AG04450 (cell line): ENCODE data around the gene RAB7A. TPM values are rescaled to one million over a fixed set of nuclear protein-coding genes. Genes with fewer than 3 reads are reported as not detected.

Source experiments
- CTCF ChIA-PET: fragments of 300-600, 350-600 bp; formaldehyde crosslinking; extraction: SDS; loops from one replicate; lab custom pipeline; 2022; ENCODE audit warnings: antibody characterized with exemption, inconsistent platforms; lab: Charles Lee
- POLR2A ChIA-PET: fragments of 350-600 bp; formaldehyde crosslinking; extraction: SDS; loops from one replicate; lab custom pipeline; 2021; ENCODE audit warnings: antibody characterized with exemption, inconsistent platforms; lab: Yijun Ruan, JAX
- DNase-seq: peaks from one replicate; pipeline ENCODE4 v3.0.0-alpha.2; 2011; ENCODE audit warnings: low read depth, low spot score
- H3K27ac ChIP-seq: one replicate; pipeline ENCODE4 v1.5.1; 2012; ENCODE audit warnings: low read depth, low read length, control low read depth
- H3K27me3 ChIP-seq: one replicate; pipeline ENCODE4 v1.6.0; 2012; ENCODE audit warnings: low read length; ENCODE audit not compliant: control insufficient read depth, insufficient read depth
- H3K4me3 ChIP-seq: 2 replicates; pipeline ENCODE4 v1.5.1; 2011; ENCODE audit warnings: mild to moderate bottlenecking, low read depth, low read length, control low read depth
- H3K9me3 ChIP-seq: 2 replicates; pipeline ENCODE4 v1.5.1; 2012; ENCODE audit warnings: low read length; ENCODE audit not compliant: control insufficient read depth, insufficient read depth
- CTCF ChIP-seq: IDR thresholded peaks from 2 replicates; pipeline ENCODE4 v1.5.1; 2011; ENCODE audit warnings: low read depth, low read length, control low read depth, inconsistent platforms
- polyA plus RNA-seq: library from polyadenylated mRNA; depleted of rRNA; stranded (reverse); fragments of >200 nt; gene quantifications from 2 replicates; pipeline ENCODE4 v1.2.3, GENCODE V29; 2011

RAB7A gene
- polyA plus RNA-seq, 1 experiment = 261 TPM

GRCh38 chr3:128683957-128684356 is 42.0 kb upstream of the RAB7A start:
- no peak overlapping the region for H3K4me3 ChIP-seq
- no peak for DNase-seq
- POLR2A ChIA-PET = interaction anchor here (0.7 kb wide), 1 partner anchor 72 kb away, joined by 5 read pairs; no protein-coding TSS in a partner anchor
- TF ChIP-seq CTCF = no peak
- CTCF ChIA-PET = no interaction called here
- H3K27me3 ChIP-seq = no peaks in the 10 kb centered on the region
- H3K27ac ChIP-seq = no peak overlapping the region
- H3K9me3 ChIP-seq = no peaks in the 10 kb centered on the region

- Histone ChIP-seq H3K27me3 (no peaks in the 10 kb centered on the region), H3K27ac (no peak overlapping the region), H3K4me3 (no peak overlapping the region), H3K9me3 (no peaks in the 10 kb centered on the region)
- ChIA-PET POLR2A (no interaction called here), CTCF (interaction anchor here (0.6 kb wide), 1 partner anchor 110 kb away, joined by 3 read pairs; no protein-coding TSS in a partner anchor)
- TF ChIP-seq CTCF = no peak
- DNase-seq = no peak
Observed at GRCh38 chr3:128684986-128685726, 40.8 kb upstream of the RAB7A start.

- Histone ChIP-seq H3K4me3 (no peak overlapping the region), H3K27ac (no peak overlapping the region), H3K9me3 (no peaks in the 10 kb centered on the region), H3K27me3 (no peaks in the 10 kb centered on the region)
- POLR2A ChIA-PET = no interaction called here
- no peak for DNase-seq
- TF ChIP-seq CTCF = no peak
- CTCF ChIA-PET = no interaction called here
Observed at GRCh38 chr3:128686465-128686864, 39.5 kb upstream of the RAB7A start.

DNA sequence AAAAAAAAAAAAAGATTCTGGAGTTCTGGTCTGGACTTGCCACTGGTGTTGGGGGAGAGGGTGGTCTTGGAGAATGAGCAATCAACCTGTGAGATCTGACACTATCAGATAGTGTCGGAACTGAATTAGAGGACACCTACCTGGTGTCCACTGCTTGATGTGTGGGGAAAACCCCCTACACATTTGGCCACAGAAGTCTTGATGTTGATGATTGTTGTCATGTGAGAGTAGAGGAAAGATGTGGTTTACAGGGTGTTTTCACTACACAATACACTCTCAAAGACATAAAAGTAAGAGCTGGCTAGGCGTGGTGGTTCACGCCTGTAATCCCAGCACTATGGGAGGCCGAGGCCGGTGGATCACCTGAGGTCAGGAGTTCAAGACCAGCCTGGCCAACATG is 36.9 kb upstream of the RAB7A start:
- Histone ChIP-seq H3K4me3 (no peak overlapping the region), H3K27ac (no peak overlapping the region), H3K27me3 (peaks cover 3% of the 10 kb centered on the region), H3K9me3 (no peaks in the 10 kb centered on the region)
- no peak for TF ChIP-seq CTCF
- POLR2A ChIA-PET = no interaction called here
- CTCF ChIA-PET = interaction anchor here (6.2 kb wide), 1 partner anchor 8 kb away, joined by 48 read pairs; no protein-coding TSS in a partner anchor
- DNase-seq = no peak

- Histone ChIP-seq H3K9me3 (no peaks in the 10 kb centered on the region; the same call in 1 of the 2 replicates), H3K27ac (no peak overlapping the region), H3K27me3 (peaks cover 7% of the 10 kb centered on the region), H3K4me3 (no peak overlapping the region)
- CTCF ChIA-PET = interaction anchor here (6.2 kb wide), 1 partner anchor 13 kb away, joined by 48 read pairs; no protein-coding TSS in a partner anchor
- no peak for TF ChIP-seq CTCF
- no peak for DNase-seq
- POLR2A ChIA-PET = no interaction called here
Observed at GRCh38 chr3:128693696-128694095, 32.3 kb upstream of the RAB7A start.
